ENCODE data around the gene ANKS6. TPM values are rescaled to one million over a fixed set of nuclear protein-coding genes. Genes with fewer than 3 reads are reported as not detected.

The ANKS6 gene
- total RNA-seq, 2 experiments from 2014 or later = 11.8 to 12.2 TPM

GRCh38 chr9:98698856-98699255, 97.5 kb downstream of the ANKS6 start:
- Histone ChIP-seq H3K4me3 (ENCODE audit: low read length) (no peak overlapping the region), H3K27me3 (ENCODE audit: control insufficient read depth in 1 of 2, insufficient read depth in 2 of 2, low read length in 2 of 2) (peaks cover 2 to 6% of the 10 kb centered on the region in 2 experiments), H3K4me1 (ENCODE audit: insufficient read depth, low read length) (no peaks in the 10 kb centered on the region), H3K27ac (ENCODE audit: low read depth in 1 of 2, low read length in 2 of 2) (no peak overlapping the region), H3K9me3 (ENCODE audit: control insufficient read depth in 1 of 2, insufficient read depth in 1 of 2, low read length in 2 of 2) (peaks cover 0 to 3% of the 10 kb centered on the region in 2 experiments), H3K36me3 (ENCODE audit: insufficient read depth, low read length) (no peaks in the 10 kb centered on the region)
- ChIA-PET CTCF (no interaction called here), POLR2A (no interaction called here)
- no peak for ATAC-seq (ENCODE audit: poor library complexity)
- Mint-ChIP-seq H3K36me3 (ENCODE audit: low read depth) (no peaks in the 10 kb centered on the region), H3K27ac (no peak overlapping the region), H3K4me3 (no peak overlapping the region), H3K4me1 (ENCODE audit: low read depth) (no peaks in the 10 kb centered on the region), H3K27me3 (peaks cover 70% of the 10 kb centered on the region), H3K9me3 (no peaks in the 10 kb centered on the region)
- TF ChIP-seq CTCF (IDR thresholded peaks at IDR 0.05) = no peak
- DNase-seq = no peak
- intact Hi-C loops (cut with DNase I, micrococcal nuclease) = no loop called here

- Histone ChIP-seq H3K4me1 (ENCODE audit: insufficient read depth, low read length) (no peaks in the 10 kb centered on the region), H3K27ac (ENCODE audit: low read depth in 1 of 2, low read length in 2 of 2) (no peak overlapping the region), H3K4me3 (ENCODE audit: low read length) (no peak overlapping the region), H3K36me3 (ENCODE audit: insufficient read depth, low read length) (no peaks in the 10 kb centered on the region), H3K27me3 (ENCODE audit: control insufficient read depth in 1 of 2, insufficient read depth in 2 of 2, low read length in 2 of 2) (peaks cover 0 to 2% of the 10 kb centered on the region in 2 experiments), H3K9me3 (ENCODE audit: control insufficient read depth in 1 of 2, insufficient read depth in 1 of 2, low read length in 2 of 2) (no peaks in the 10 kb centered on the region)
- Mint-ChIP-seq H3K9me3 (no peaks in the 10 kb centered on the region), H3K27ac (no peak overlapping the region), H3K27me3 (peaks cover 39% of the 10 kb centered on the region), H3K4me3 (no peak overlapping the region), H3K36me3 (ENCODE audit: low read depth) (no peaks in the 10 kb centered on the region), H3K4me1 (ENCODE audit: low read depth) (no peaks in the 10 kb centered on the region)
- no peak for ATAC-seq (ENCODE audit: poor library complexity)
- CTCF ChIA-PET = no interaction called here
- DNase-seq = no peak
- POLR2A ChIA-PET = no interaction called here
- intact Hi-C loops (cut with DNase I, micrococcal nuclease) = no loop called here
- TF ChIP-seq CTCF (IDR thresholded peaks at IDR 0.05) = no peak
These were observed 101.4 kb downstream of the ANKS6 start for GRCh38 chr9:98694943-98695342.

DNA sequence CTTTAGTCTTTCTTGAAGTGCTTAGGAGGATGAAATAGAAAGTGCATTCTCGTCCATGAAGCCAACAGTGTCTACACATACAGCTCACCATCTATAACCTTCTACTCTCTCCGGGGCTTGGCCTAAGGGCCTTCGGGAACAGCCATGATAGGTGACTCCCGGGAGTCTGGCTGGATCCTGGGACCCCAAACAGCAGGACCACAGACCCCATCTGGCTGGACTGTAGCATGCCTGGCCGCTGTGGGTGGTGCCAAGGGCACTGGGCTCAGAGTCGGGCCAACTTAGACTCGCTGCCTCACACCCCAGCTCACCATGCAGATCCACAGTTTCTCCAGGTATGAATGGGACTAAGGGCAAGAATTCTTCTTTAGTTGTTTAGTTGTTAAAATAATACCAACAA, 104.0 kb downstream of the ANKS6 start:
- ChIA-PET POLR2A (no interaction called here), CTCF (no interaction called here)
- H3K9me3 ChIP-seq (ENCODE audit: control insufficient read depth in 1 of 2, insufficient read depth in 1 of 2, low read length in 2 of 2) = no peaks in the 10 kb centered on the region
- H3K4me1 ChIP-seq (ENCODE audit: insufficient read depth, low read length) = no peaks in the 10 kb centered on the region
- no peaks in the 10 kb centered on the region for H3K4me1 Mint-ChIP-seq (ENCODE audit: low read depth)
- no peaks in the 10 kb centered on the region for H3K36me3 Mint-ChIP-seq (ENCODE audit: low read depth)
- no peak overlapping the region for H3K4me3 ChIP-seq (ENCODE audit: low read length)
- no peak overlapping the region for H3K27ac ChIP-seq (ENCODE audit: low read depth in 1 of 2, low read length in 2 of 2)
- H3K27me3 ChIP-seq (ENCODE audit: control insufficient read depth in 1 of 2, insufficient read depth in 2 of 2, low read length in 2 of 2) = peaks cover 0 to 2% of the 10 kb centered on the region in 2 experiments
- H3K4me3 Mint-ChIP-seq = no peak overlapping the region
- no peak for TF ChIP-seq CTCF (IDR thresholded peaks at IDR 0.05)
- no peaks in the 10 kb centered on the region for H3K36me3 ChIP-seq (ENCODE audit: insufficient read depth, low read length)
- intact Hi-C loops (cut with DNase I, micrococcal nuclease) = no loop called here
- H3K9me3 Mint-ChIP-seq = no peaks in the 10 kb centered on the region
- ATAC-seq (ENCODE audit: poor library complexity) (no peak), DNase-seq (no peak)
- H3K27me3 Mint-ChIP-seq = peaks cover 21% of the 10 kb centered on the region
- no peak overlapping the region for H3K27ac Mint-ChIP-seq

Data from CD4-positive, alpha-beta T cell (primary cell).